H9 (cell line): ENCODE data around the gene SLC37A4. TPM values are rescaled to one million over a fixed set of nuclear protein-coding genes. Genes with fewer than 3 reads are reported as not detected.

Source experiments
- DNase-seq: peaks from one replicate; pipeline ENCODE4 v3.0.0-alpha.2; 2017
- H2AFZ ChIP-seq: one replicate; pipeline ENCODE4 v1.6.1; 2013; ENCODE audit warnings: mild to moderate bottlenecking, low read length, control low read depth, moderate library complexity
- H2AK5ac ChIP-seq: 2 replicates; pipeline ENCODE4 v1.6.1; 2013; ENCODE audit warnings: low read length, control low read depth, mixed read lengths; ENCODE audit not compliant: insufficient read length
- H2BK120ac ChIP-seq: one replicate; pipeline ENCODE4 v1.6.1; 2013; ENCODE audit warnings: low read depth, mild to moderate bottlenecking, low read length, control low read depth, inconsistent platforms; ENCODE audit not compliant: poor library complexity, severe bottlenecking
- H2BK12ac ChIP-seq: 2 replicates; pipeline ENCODE4 v1.6.1; 2013; ENCODE audit warnings: low read length, control low read depth, mixed read lengths, low read depth; ENCODE audit not compliant: insufficient read length
- H2BK15ac ChIP-seq: 2 replicates; pipeline ENCODE4 v1.6.1; 2013; ENCODE audit warnings: low read depth, low read length, control low read depth
- H2BK20ac ChIP-seq: one replicate; pipeline ENCODE4 v1.6.1; 2013; ENCODE audit warnings: low read depth, mild to moderate bottlenecking, low read length, control low read depth, inconsistent platforms; ENCODE audit not compliant: poor library complexity, severe bottlenecking
- H2BK5ac ChIP-seq: 2 replicates; pipeline ENCODE4 v1.6.1; 2013; ENCODE audit warnings: low read length, control low read depth, mixed read lengths; ENCODE audit not compliant: insufficient read length
- H3K14ac ChIP-seq: 2 replicates; pipeline ENCODE4 v1.6.1; 2013; ENCODE audit warnings: low read length, control low read depth; ENCODE audit not compliant: insufficient read depth
- H3K18ac ChIP-seq: 2 replicates; pipeline ENCODE4 v1.6.1; 2013; ENCODE audit warnings: low read depth, mild to moderate bottlenecking, mixed read lengths, low read length, control low read depth; ENCODE audit not compliant: insufficient read length
- H3K23ac ChIP-seq: 2 replicates; pipeline ENCODE4 v1.6.1; 2013; ENCODE audit warnings: low read length, control low read depth, mixed read lengths, low read depth; ENCODE audit not compliant: insufficient read length
- H3K23me2 ChIP-seq: 2 replicates; pipeline ENCODE4 v1.6.1; 2013; ENCODE audit warnings: low read depth, mild to moderate bottlenecking, mixed read lengths, low read length, control low read depth; ENCODE audit not compliant: insufficient read length, poor library complexity, severe bottlenecking
- H3K27ac ChIP-seq: 2 replicates; pipeline ENCODE4 v1.5.1; 2013; ENCODE audit warnings: low read length, control low read depth, mixed read lengths, low read depth; ENCODE audit not compliant: insufficient read length
- H3K27me3 ChIP-seq: 2 replicates; pipeline ENCODE4 v1.6.1; 2013; ENCODE audit warnings: low read length, control low read depth, inconsistent platforms; ENCODE audit not compliant: insufficient read depth
- H3K4ac ChIP-seq: 2 replicates; pipeline ENCODE4 v1.6.1; 2013; ENCODE audit warnings: low read depth, mild to moderate bottlenecking, control low read depth, inconsistent platforms, low read length, moderate library complexity
- H3K4me1 ChIP-seq: 2 replicates; pipeline ENCODE4 v1.6.1; 2013; ENCODE audit warnings: low read length, control low read depth, inconsistent platforms; ENCODE audit not compliant: insufficient read depth
- H3K4me2 ChIP-seq: 2 replicates; pipeline ENCODE4 v1.6.1; 2013; ENCODE audit warnings: low read length, control low read depth, mixed read lengths; ENCODE audit not compliant: insufficient read length, insufficient read depth
- H3K56ac ChIP-seq: 2 replicates; pipeline ENCODE4 v1.6.1; 2013; ENCODE audit warnings: low read depth, mild to moderate bottlenecking, mixed read lengths, low read length, control low read depth; ENCODE audit not compliant: insufficient read length
- H3K79me1 ChIP-seq: 2 replicates; pipeline ENCODE4 v1.6.1; 2013; ENCODE audit warnings: low read depth, mild to moderate bottlenecking, moderate library complexity, low read length, control low read depth, inconsistent platforms; ENCODE audit not compliant: insufficient read depth, poor library complexity, severe bottlenecking
- H3K79me2 ChIP-seq: 2 replicates; pipeline ENCODE4 v1.6.1; 2013; ENCODE audit warnings: low read length, control low read depth, inconsistent platforms; ENCODE audit not compliant: insufficient read depth
- H3K9ac ChIP-seq: 2 replicates; pipeline ENCODE4 v1.6.1; 2013; ENCODE audit warnings: low read length, control low read depth, mixed read lengths; ENCODE audit not compliant: insufficient read length; ENCODE audit errors: extremely low read depth
- H3K9me3 ChIP-seq: one replicate; pipeline ENCODE4 v1.6.1; 2013; ENCODE audit warnings: low read depth, low read length, inconsistent platforms; ENCODE audit not compliant: control insufficient read depth
- H3T11ph ChIP-seq: one replicate; pipeline ENCODE4 v1.6.1; 2013; ENCODE audit warnings: mild to moderate bottlenecking, low read length, control low read depth, inconsistent platforms
- H4K20me1 ChIP-seq: one replicate; pipeline ENCODE4 v1.6.1; 2013; ENCODE audit not compliant: control insufficient read depth, insufficient read length, insufficient read depth
- H4K5ac ChIP-seq: 2 replicates; pipeline ENCODE4 v1.6.1; 2013; ENCODE audit warnings: low read depth, mild to moderate bottlenecking, mixed read lengths, low read length, control low read depth; ENCODE audit not compliant: insufficient read length
- H4K8ac ChIP-seq: replicated peaks from 2 replicates; pipeline ENCODE4 v1.6.1; 2013; ENCODE audit warnings: low read length, control low read depth, mixed read lengths, low read depth; ENCODE audit not compliant: insufficient read length
- H4K91ac ChIP-seq: 2 replicates; pipeline ENCODE4 v1.6.1; 2013; ENCODE audit warnings: low read depth, mild to moderate bottlenecking, moderate library complexity, mixed read lengths, low read length, control low read depth; ENCODE audit not compliant: insufficient read length
- H3K27ac Mint-ChIP-seq, 3 experiments: 2 replicates in 2 of 3; 3 replicates in 1 of 3; pipeline ENCODE4 v1.8.0; 2020 to 2021; ENCODE audit warnings: mixed read lengths in 3 of 3, mild to moderate bottlenecking in 1 of 3, moderate library complexity in 1 of 3
- H3K27me3 Mint-ChIP-seq: 2 replicates; pipeline ENCODE4 v1.8.0; 2021; ENCODE audit warnings: low read depth, mild to moderate bottlenecking, moderate library complexity, mixed read lengths
- H3K36me3 Mint-ChIP-seq, 3 experiments: 2 replicates in 2 of 3; 3 replicates in 1 of 3; pipeline ENCODE4 v1.8.0; 2020 to 2021; ENCODE audit warnings: low read depth in 3 of 3, mixed read lengths in 3 of 3; ENCODE audit not compliant: insufficient read depth in 1 of 3
- H3K4me1 Mint-ChIP-seq, 2 experiments: 2 replicates each; pipeline ENCODE4 v1.8.0; 2020; ENCODE audit warnings: mixed read lengths in 2 of 2
- H3K4me3 Mint-ChIP-seq, 2 experiments: 2 replicates in 1 of 2; 3 replicates in 1 of 2; pipeline ENCODE4 v1.8.0; 2020 to 2021; ENCODE audit warnings: mild to moderate bottlenecking in 2 of 2, mixed read lengths in 2 of 2, moderate library complexity in 1 of 2
- H3K9me3 Mint-ChIP-seq, 2 experiments: 2 replicates in 1 of 2; 3 replicates in 1 of 2; pipeline ENCODE4 v1.8.0; 2020; ENCODE audit warnings: mild to moderate bottlenecking in 2 of 2, mixed read lengths in 2 of 2, moderate library complexity in 1 of 2
- WGBS: extraction: QIAGEN DNeasy Blood & Tissue Kit; methylation state at CpG from one replicate; pipeline ENCODE4 v1.1.7; 2013; ENCODE audit warnings: missing lambda C conversion rate, low lambda C conversion rate, mixed read lengths; ENCODE audit not compliant: insufficient read length; ENCODE audit errors: extremely low coverage; 5-methylcytosine and 5-hydroxymethylcytosine counted together
- total RNA-seq: library from RNA; stranded (reverse); gene quantifications from 2 replicates; pipeline ENCODE4 v1.2.1, GENCODE V29; 2021
- TF ChIP-seq, protein P1 (sequence below): fragments of 200-600 bp; sonication (generic); conservative IDR thresholded peaks from 3 replicates; pipeline ENCODE4 v1.8.0; 2021; ENCODE audit warnings: antibody characterized with exemption, mild to moderate bottlenecking

The SLC37A4 gene
- total RNA-seq, 1 experiment from 2014 or later, result 41.0 TPM

DNA sequence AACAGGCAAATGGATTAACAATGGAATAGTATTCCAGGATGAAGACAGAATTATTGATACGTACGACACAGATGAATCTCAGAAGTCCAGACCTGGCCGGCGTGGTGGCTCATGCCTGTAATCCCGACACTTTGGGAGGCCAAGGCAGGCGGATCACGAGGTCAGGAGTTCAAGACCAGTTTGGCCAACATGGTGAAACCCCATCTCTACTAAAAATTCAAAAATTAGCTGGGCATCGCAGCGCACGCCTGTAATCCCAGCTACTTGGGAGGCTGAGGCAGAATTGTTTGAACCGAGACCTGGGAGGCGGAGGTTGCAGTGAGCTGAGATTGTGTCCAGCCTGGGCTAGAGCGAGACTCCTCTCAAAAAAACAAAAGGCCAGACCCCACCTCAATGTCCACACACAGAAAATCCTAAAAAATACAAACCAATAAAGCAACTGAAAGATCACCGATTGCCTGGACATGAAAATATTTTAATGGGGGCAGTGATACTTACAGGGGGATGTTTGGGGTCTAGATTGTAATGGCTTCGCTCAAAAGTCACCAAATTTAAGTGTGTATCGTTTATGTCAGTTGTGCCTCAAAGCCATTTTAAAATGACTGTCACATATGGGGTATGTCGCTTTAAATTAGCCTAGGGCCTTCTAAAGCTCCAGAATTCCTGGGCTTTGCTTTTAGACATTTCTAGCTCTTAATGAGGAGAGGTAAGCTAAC lies 16.3 kb downstream of the SLC37A4 start:
- no peaks in the 10 kb centered on the region; the same call in 1 of the 2 replicates for H3K27me3 Mint-ChIP-seq
- peaks cover 10% of the 10 kb centered on the region for H3K23me2 ChIP-seq
- TF ChIP-seq, protein P1, sequence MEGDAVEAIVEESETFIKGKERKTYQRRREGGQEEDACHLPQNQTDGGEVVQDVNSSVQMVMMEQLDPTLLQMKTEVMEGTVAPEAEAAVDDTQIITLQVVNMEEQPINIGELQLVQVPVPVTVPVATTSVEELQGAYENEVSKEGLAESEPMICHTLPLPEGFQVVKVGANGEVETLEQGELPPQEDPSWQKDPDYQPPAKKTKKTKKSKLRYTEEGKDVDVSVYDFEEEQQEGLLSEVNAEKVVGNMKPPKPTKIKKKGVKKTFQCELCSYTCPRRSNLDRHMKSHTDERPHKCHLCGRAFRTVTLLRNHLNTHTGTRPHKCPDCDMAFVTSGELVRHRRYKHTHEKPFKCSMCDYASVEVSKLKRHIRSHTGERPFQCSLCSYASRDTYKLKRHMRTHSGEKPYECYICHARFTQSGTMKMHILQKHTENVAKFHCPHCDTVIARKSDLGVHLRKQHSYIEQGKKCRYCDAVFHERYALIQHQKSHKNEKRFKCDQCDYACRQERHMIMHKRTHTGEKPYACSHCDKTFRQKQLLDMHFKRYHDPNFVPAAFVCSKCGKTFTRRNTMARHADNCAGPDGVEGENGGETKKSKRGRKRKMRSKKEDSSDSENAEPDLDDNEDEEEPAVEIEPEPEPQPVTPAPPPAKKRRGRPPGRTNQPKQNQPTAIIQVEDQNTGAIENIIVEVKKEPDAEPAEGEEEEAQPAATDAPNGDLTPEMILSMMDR, result no peak
- no peak overlapping the region for H3K23ac ChIP-seq
- no peaks in the 10 kb centered on the region for H3K9me3 Mint-ChIP-seq
- H2AK5ac ChIP-seq, result no peak overlapping the region
- no peak overlapping the region for H2BK12ac ChIP-seq
- no peak overlapping the region for H3K9ac ChIP-seq
- no peak overlapping the region for H2AFZ ChIP-seq
- no peak overlapping the region for H4K5ac ChIP-seq
- H2BK5ac ChIP-seq, result no peak overlapping the region
- no peak overlapping the region for H4K91ac ChIP-seq
- H2BK120ac ChIP-seq, result no peak overlapping the region
- no peaks in the 10 kb centered on the region for H3K4me1 ChIP-seq
- no peak overlapping the region for H4K8ac ChIP-seq
- peaks cover 11% of the 10 kb centered on the region; the same call in 1 of the 2 replicates for H3K79me2 ChIP-seq
- H3K27ac ChIP-seq, result no peak overlapping the region
- no peak overlapping the region for H3K56ac ChIP-seq
- no peak overlapping the region for H3T11ph ChIP-seq
- no peak overlapping the region for H3K4ac ChIP-seq
- H4K20me1 ChIP-seq, result no peaks in the 10 kb centered on the region
- H2BK20ac ChIP-seq, result no peak overlapping the region
- no peak overlapping the region for H3K18ac ChIP-seq
- no CpG with 5 or more reads among the region's 17 CpGs for WGBS
- H3K27me3 ChIP-seq, result no peaks in the 10 kb centered on the region
- peaks cover 56 to 81% (median 69%) of the 10 kb centered on the region in 3 experiments for H3K36me3 Mint-ChIP-seq
- no peak overlapping the region; a peak in 1 of 5 replicates for H3K4me3 Mint-ChIP-seq
- H3K14ac ChIP-seq, result no peak overlapping the region
- no peak overlapping the region for H3K4me2 ChIP-seq
- H3K9me3 ChIP-seq, result no peaks in the 10 kb centered on the region
- H2BK15ac ChIP-seq, result no peak overlapping the region
- DNase-seq, result no peak
- H3K4me1 Mint-ChIP-seq, result peaks cover 4 to 14% of the 10 kb centered on the region in 2 experiments; a peak in 3 of 4 replicates
- H3K27ac Mint-ChIP-seq, result peak overlapping the region in 1 of 3 experiments; percentile 88; a peak in 2 of 7 replicates
- H3K79me1 ChIP-seq, result peaks cover 2% of the 10 kb centered on the region
